HCT116 (cell line): ENCODE data around the gene RUNX1. TPM values are rescaled to one million over a fixed set of nuclear protein-coding genes. Genes with fewer than 3 reads are reported as not detected.
A peak's percentile ranks its signal among the peaks of the same experiment; 100 is the strongest.

Experiments used
- ATAC-seq: fragments of 200-7000 bp; cut with Tn5 transposase; 2 replicates; pipeline ENCODE4 v1.9.1; 2020; ENCODE audit warnings: mild to moderate bottlenecking, moderate library complexity
- BruUV-seq: library from RNA; stranded (reverse); fragments of 400-500 nt; replicated peaks from 2 replicates; lab custom pipeline; 2021; lab: Mats Ljungman, UMichigan
- CTCF ChIA-PET: fragments of 300-600 bp; sonication (Branson Sonifier 250); formaldehyde crosslinking; loops from one replicate; lab custom pipeline; 2021; ENCODE audit warnings: antibody characterized with exemption; lab: Charles Lee
- POLR2A ChIA-PET: fragments of 300-600, 350-600 bp; sonication (Branson Sonifier 250); formaldehyde crosslinking; loops from one replicate; lab custom pipeline; 2021; ENCODE audit warnings: antibody characterized with exemption; lab: Charles Lee
- RAD21 ChIA-PET, 2 experiments: fragments of 300-600 bp; sonication (Branson Sonifier 250); formaldehyde crosslinking; loops; one replicate each; lab custom pipeline; 2023; ENCODE audit warnings: low total read pairs in 2 of 2; ENCODE audit not compliant: uncharacterized antibody in 2 of 2, unreplicated experiment in 2 of 2, low non-redundant PET in 1 of 2; lab: Charles Lee
- DNase-seq: peaks from one replicate; pipeline ENCODE4 v3.0.0-alpha.2; 2010; ENCODE audit warnings: low read depth, low spot score
- H2AFZ ChIP-seq: fragments of 200-600 bp; shearing (Covaris generic), sonication (generic); 2 replicates; pipeline ENCODE4 v1.6.1; 2017; ENCODE audit warnings: low read depth, mixed run types, mixed read lengths, antibody characterized with exemption, low read length; ENCODE audit not compliant: poor library complexity, severe bottlenecking
- H3K27ac ChIP-seq: 2 replicates; pipeline ENCODE4 v1.5.1; 2012; ENCODE audit warnings: low read depth, low read length
- H3K27me3 ChIP-seq: fragments of 200-600 bp; sonication (generic); 2 replicates; pipeline ENCODE4 v1.6.1; 2016; ENCODE audit warnings: mixed run types, low read length, mixed read lengths; ENCODE audit not compliant: insufficient read depth
- H3K36me3 ChIP-seq, 2 experiments: fragments of 200-500 bp in 1 of 2; fragments of 200-600 bp in 1 of 2; sonication (Bioruptor generic) in 1 of 2; sonication (generic) in 1 of 2; 2 replicates each; pipeline versions ENCODE4 v1.5.1 to v1.6.1; 2014 to 2016; ENCODE audit warnings: low read length in 2 of 2, inconsistent platforms in 1 of 2, mixed read lengths in 1 of 2, mixed run types in 1 of 2; ENCODE audit not compliant: insufficient read depth in 2 of 2, control insufficient read depth in 1 of 2
- H3K4me1 ChIP-seq, 2 experiments: fragments of 200-600 bp in 1 of 2; sonication (generic) in 1 of 2; 2 replicates each; pipeline versions ENCODE4 v1.5.1 to v1.6.1; 2012 to 2017; ENCODE audit warnings: low read length in 2 of 2, inconsistent platforms in 1 of 2, mild to moderate bottlenecking in 1 of 2, mixed read lengths in 1 of 2, mixed run types in 1 of 2, moderate library complexity in 1 of 2; ENCODE audit not compliant: insufficient read depth in 2 of 2, control insufficient read depth in 1 of 2
- H3K4me2 ChIP-seq: fragments of 200-600 bp; sonication (generic); 2 replicates; pipeline ENCODE4 v1.6.1; 2017; ENCODE audit warnings: mixed run types, low read length, mixed read lengths
- H3K4me3 ChIP-seq, 2 experiments: fragments of 200-600 bp in 1 of 2; sonication (generic) in 1 of 2; replicated peaks in 1 of 2; 2 replicates each; pipeline ENCODE4 v1.5.1; 2011 to 2016; ENCODE audit warnings: low read length in 2 of 2, control low read depth in 1 of 2, low read depth in 1 of 2, mild to moderate bottlenecking in 1 of 2, mixed read lengths in 1 of 2, mixed run types in 1 of 2
- H3K79me2 ChIP-seq: fragments of 200-600 bp; sonication (generic); 2 replicates; pipeline ENCODE4 v1.6.1; 2017; ENCODE audit warnings: mild to moderate bottlenecking, mixed run types, low read length, moderate library complexity, mixed read lengths; ENCODE audit not compliant: insufficient read depth
- H3K9ac ChIP-seq: fragments of 200-600 bp; sonication (generic); 2 replicates; pipeline ENCODE4 v1.6.1; 2016; ENCODE audit warnings: low read length, mixed read lengths
- H3K9me2 ChIP-seq: fragments of 200-600 bp; sonication (generic), shearing (Covaris generic); 2 replicates; pipeline ENCODE4 v1.6.1; 2017; ENCODE audit warnings: mixed run types, mild to moderate bottlenecking, moderate library complexity; ENCODE audit not compliant: insufficient read depth
- H3K9me3 ChIP-seq, 2 experiments: fragments of 200-500 bp in 1 of 2; fragments of 200-600 bp in 1 of 2; sonication (Bioruptor generic) in 1 of 2; sonication (generic) in 1 of 2; 2 replicates each; pipeline ENCODE4 v1.6.1; 2014 to 2017; ENCODE audit warnings: low read length in 2 of 2, mixed read lengths in 2 of 2, inconsistent platforms in 1 of 2, low read depth in 1 of 2, mild to moderate bottlenecking in 1 of 2, mixed run types in 1 of 2, moderate library complexity in 1 of 2; ENCODE audit not compliant: control insufficient read depth in 1 of 2, insufficient read depth in 1 of 2
- H4K20me1 ChIP-seq: fragments of 200-600 bp; sonication (generic), shearing (Covaris generic); 2 replicates; pipeline ENCODE4 v1.6.1; 2017; ENCODE audit warnings: mixed run types, mild to moderate bottlenecking, moderate library complexity; ENCODE audit not compliant: insufficient read depth
- ATF3 ChIP-seq: IDR thresholded peaks from 2 replicates; pipeline ENCODE4 v1.6.1; 2012
- CBX3 ChIP-seq: IDR thresholded peaks from 2 replicates; pipeline ENCODE4 v1.6.1; 2012; ENCODE audit warnings: low read depth
- EGR1 ChIP-seq: IDR thresholded peaks from 2 replicates; pipeline ENCODE4 v1.6.1; 2012; ENCODE audit warnings: low read depth
- EZH2 ChIP-seq: fragments of 200-600 bp; sonication (generic); IDR thresholded peaks from 2 replicates; pipeline ENCODE4 v1.6.1; 2017; ENCODE audit warnings: antibody characterized with exemption, mixed run types
- FOSL1 ChIP-seq: IDR thresholded peaks from 2 replicates; pipeline ENCODE4 v1.6.1; 2012; ENCODE audit warnings: low read depth
- JUND ChIP-seq: IDR thresholded peaks from 2 replicates; pipeline ENCODE4 v1.6.1; 2012
- MAX ChIP-seq: IDR thresholded peaks from 2 replicates; pipeline ENCODE4 v1.6.1; 2012
- POLR2AphosphoS5 ChIP-seq: IDR thresholded peaks from 2 replicates; pipeline ENCODE4 v1.6.1; 2011; ENCODE audit warnings: mild to moderate bottlenecking, low read depth, low read length, moderate library complexity
- RAD21 ChIP-seq: IDR thresholded peaks from 2 replicates; pipeline ENCODE4 v1.6.1; 2012; ENCODE audit warnings: low read depth, mild to moderate bottlenecking
- REST ChIP-seq: IDR thresholded peaks from 2 replicates; pipeline ENCODE4 v1.6.1; 2012; ENCODE audit warnings: low read depth
- SP1 ChIP-seq: IDR thresholded peaks from 2 replicates; pipeline ENCODE4 v1.6.1; 2012; ENCODE audit warnings: low read depth
- SRF ChIP-seq: IDR thresholded peaks from 2 replicates; pipeline ENCODE4 v1.6.1; 2012; ENCODE audit warnings: low read depth
- ZBTB33 ChIP-seq: IDR thresholded peaks from 2 replicates; pipeline ENCODE4 v1.6.1; 2011; ENCODE audit warnings: mild to moderate bottlenecking, low read length, moderate library complexity; ENCODE audit not compliant: insufficient replicate concordance; ENCODE audit errors: extremely low read depth
- ZFX ChIP-seq: fragments of 450-650 bp; IDR thresholded peaks from 2 replicates; pipeline ENCODE4 v1.6.1; 2017
- ZNF274 ChIP-seq: fragments of 200-500 bp; sonication (Bioruptor generic); IDR thresholded peaks from 2 replicates; pipeline ENCODE4 v1.6.1; 2014; ENCODE audit warnings: mild to moderate bottlenecking, low read depth, low read length, inconsistent platforms
- intact Hi-C: fragments of 100-400 bp; cut with micrococcal nuclease; formaldehyde crosslinking; loops from 2 replicates; pipeline ENCODE4 v1.10.0; 2022
- total RNA-seq: library from RNA; stranded (reverse); gene quantifications from one replicate; pipeline ENCODE4 v1.2.1, GENCODE V29; 2021; ENCODE audit not compliant: unreplicated experiment

The RUNX1 gene
- total RNA-seq, 1 experiment from 2014 or later, result 33.5 TPM

- Histone ChIP-seq H3K9ac (no peak overlapping the region), H3K27ac (peak overlapping the region; percentile 37; the same call in 1 of the 2 replicates), H3K4me3 (peak overlapping the region in 1 of 2 experiments; percentile 12; a peak in 1 of 4 replicates), H3K36me3 (no peaks in the 10 kb centered on the region), H3K27me3 (peaks cover 14% of the 10 kb centered on the region), H4K20me1 (no peaks in the 10 kb centered on the region), H3K9me2 (no peaks in the 10 kb centered on the region), H2AFZ (peak overlapping the region; percentile 6), H3K79me2 (no peaks in the 10 kb centered on the region), H3K4me2 (peak overlapping the region; percentile 65), H3K9me3 (no peaks in the 10 kb centered on the region), H3K4me1 (peaks cover 27 to 40% of the 10 kb centered on the region in 2 experiments)
- DNase-seq (no peak), ATAC-seq (no peak)
- ChIA-PET RAD21 (interaction anchor here in 1 of 2 experiments (1.3 kb wide), 2 partner anchors 94 to 95 kb away, joined by 3 read pairs; no protein-coding TSS in a partner anchor), CTCF (interaction anchor here (0.6 to 1.1 kb wide), 2 partner anchors 153 to 238 kb away, joined by 3 to 4 read pairs; no protein-coding TSS in a partner anchor), POLR2A (no interaction called here)
- TF ChIP-seq POLR2AphosphoS5 (no peak), EZH2 (no peak), SRF (no peak), JUND (peak; percentile 34; the same call in 1 of the 2 replicates), SP1 (no peak), MAX (no peak), EGR1 (peak; percentile 57; the same call in 1 of the 2 replicates), REST (no peak), RAD21 (peak; percentile 10; the same call in 1 of the 2 replicates), ATF3 (no peak), ZNF274 (no peak), ZFX (no peak), CBX3 (no peak), FOSL1 (peak; percentile 37), ZBTB33 (no peak)
- intact Hi-C loops, result no loop called here
- no TSS peak for BruUV-seq
Observed at GRCh38 chr21:34983680-34984086, 65.4 kb downstream of the RUNX1 start.
